HCT116 (cell line): ENCODE results near the gene NAGA. TPM values are rescaled to one million over a fixed set of nuclear protein-coding genes. Genes with fewer than 3 reads are reported as not detected.

Experiments used
- ATAC-seq: fragments of 200-7000 bp; cut with Tn5 transposase; 2 replicates; pipeline ENCODE4 v1.9.1; 2020; ENCODE audit warnings: mild to moderate bottlenecking, moderate library complexity
- BruUV-seq: library from RNA; stranded (reverse); fragments of 400-500 nt; replicated peaks from 2 replicates; lab custom pipeline; 2021; lab: Mats Ljungman, UMichigan
- CTCF ChIA-PET: fragments of 300-600 bp; sonication (Branson Sonifier 250); formaldehyde crosslinking; loops from one replicate; lab custom pipeline; 2021; ENCODE audit warnings: antibody characterized with exemption; lab: Charles Lee
- POLR2A ChIA-PET: fragments of 300-600, 350-600 bp; sonication (Branson Sonifier 250); formaldehyde crosslinking; loops from one replicate; lab custom pipeline; 2021; ENCODE audit warnings: antibody characterized with exemption; lab: Charles Lee
- RAD21 ChIA-PET, 2 experiments: fragments of 300-600 bp; sonication (Branson Sonifier 250); formaldehyde crosslinking; loops; one replicate each; lab custom pipeline; 2023; ENCODE audit warnings: low total read pairs in 2 of 2; ENCODE audit not compliant: uncharacterized antibody in 2 of 2, unreplicated experiment in 2 of 2, low non-redundant PET in 1 of 2; lab: Charles Lee
- DNase-seq: peaks from one replicate; pipeline ENCODE4 v3.0.0-alpha.2; 2010; ENCODE audit warnings: low read depth, low spot score
- H2AFZ ChIP-seq: fragments of 200-600 bp; shearing (Covaris generic), sonication (generic); 2 replicates; pipeline ENCODE4 v1.6.1; 2017; ENCODE audit warnings: low read depth, mixed run types, mixed read lengths, antibody characterized with exemption, low read length; ENCODE audit not compliant: poor library complexity, severe bottlenecking
- H3K27ac ChIP-seq: 2 replicates; pipeline ENCODE4 v1.5.1; 2012; ENCODE audit warnings: low read depth, low read length
- H3K27me3 ChIP-seq: fragments of 200-600 bp; sonication (generic); 2 replicates; pipeline ENCODE4 v1.6.1; 2016; ENCODE audit warnings: mixed run types, low read length, mixed read lengths; ENCODE audit not compliant: insufficient read depth
- H3K36me3 ChIP-seq, 2 experiments: fragments of 200-500 bp in 1 of 2; fragments of 200-600 bp in 1 of 2; sonication (Bioruptor generic) in 1 of 2; sonication (generic) in 1 of 2; 2 replicates each; pipeline versions ENCODE4 v1.5.1 to v1.6.1; 2014 to 2016; ENCODE audit warnings: low read length in 2 of 2, inconsistent platforms in 1 of 2, mixed read lengths in 1 of 2, mixed run types in 1 of 2; ENCODE audit not compliant: insufficient read depth in 2 of 2, control insufficient read depth in 1 of 2
- H3K4me1 ChIP-seq, 2 experiments: fragments of 200-600 bp in 1 of 2; sonication (generic) in 1 of 2; 2 replicates each; pipeline versions ENCODE4 v1.5.1 to v1.6.1; 2012 to 2017; ENCODE audit warnings: low read length in 2 of 2, inconsistent platforms in 1 of 2, mild to moderate bottlenecking in 1 of 2, mixed read lengths in 1 of 2, mixed run types in 1 of 2, moderate library complexity in 1 of 2; ENCODE audit not compliant: insufficient read depth in 2 of 2, control insufficient read depth in 1 of 2
- H3K4me2 ChIP-seq: fragments of 200-600 bp; sonication (generic); 2 replicates; pipeline ENCODE4 v1.6.1; 2017; ENCODE audit warnings: mixed run types, low read length, mixed read lengths
- H3K4me3 ChIP-seq, 2 experiments: fragments of 200-600 bp in 1 of 2; sonication (generic) in 1 of 2; replicated peaks in 1 of 2; 2 replicates each; pipeline ENCODE4 v1.5.1; 2011 to 2016; ENCODE audit warnings: low read length in 2 of 2, control low read depth in 1 of 2, low read depth in 1 of 2, mild to moderate bottlenecking in 1 of 2, mixed read lengths in 1 of 2, mixed run types in 1 of 2
- H3K79me2 ChIP-seq: fragments of 200-600 bp; sonication (generic); 2 replicates; pipeline ENCODE4 v1.6.1; 2017; ENCODE audit warnings: mild to moderate bottlenecking, mixed run types, low read length, moderate library complexity, mixed read lengths; ENCODE audit not compliant: insufficient read depth
- H3K9ac ChIP-seq: fragments of 200-600 bp; sonication (generic); 2 replicates; pipeline ENCODE4 v1.6.1; 2016; ENCODE audit warnings: low read length, mixed read lengths
- H3K9me2 ChIP-seq: fragments of 200-600 bp; sonication (generic), shearing (Covaris generic); 2 replicates; pipeline ENCODE4 v1.6.1; 2017; ENCODE audit warnings: mixed run types, mild to moderate bottlenecking, moderate library complexity; ENCODE audit not compliant: insufficient read depth
- H3K9me3 ChIP-seq, 2 experiments: fragments of 200-500 bp in 1 of 2; fragments of 200-600 bp in 1 of 2; sonication (Bioruptor generic) in 1 of 2; sonication (generic) in 1 of 2; 2 replicates each; pipeline ENCODE4 v1.6.1; 2014 to 2017; ENCODE audit warnings: low read length in 2 of 2, mixed read lengths in 2 of 2, inconsistent platforms in 1 of 2, low read depth in 1 of 2, mild to moderate bottlenecking in 1 of 2, mixed run types in 1 of 2, moderate library complexity in 1 of 2; ENCODE audit not compliant: control insufficient read depth in 1 of 2, insufficient read depth in 1 of 2
- H4K20me1 ChIP-seq: fragments of 200-600 bp; sonication (generic), shearing (Covaris generic); 2 replicates; pipeline ENCODE4 v1.6.1; 2017; ENCODE audit warnings: mixed run types, mild to moderate bottlenecking, moderate library complexity; ENCODE audit not compliant: insufficient read depth
- POLR2A ChIP-seq: IDR thresholded peaks from 2 replicates; pipeline ENCODE4 v1.7.0; 2011; ENCODE audit warnings: borderline replicate concordance; ENCODE audit not compliant: insufficient read depth, insufficient read length; ENCODE audit errors: extremely low read depth
- TCF7L2 ChIP-seq: IDR thresholded peaks from 2 replicates; pipeline ENCODE4 v1.7.0; 2011; ENCODE audit warnings: borderline replicate concordance, inconsistent platforms; ENCODE audit not compliant: insufficient read depth, insufficient read length; ENCODE audit errors: extremely low read depth
- YY1 ChIP-seq: IDR thresholded peaks from 2 replicates; pipeline ENCODE4 v1.6.1; 2011; ENCODE audit warnings: low read length, low read depth, moderate library complexity, mild to moderate bottlenecking; ENCODE audit not compliant: insufficient replicate concordance; ENCODE audit errors: extremely low read depth
- ZBTB33 ChIP-seq: IDR thresholded peaks from 2 replicates; pipeline ENCODE4 v1.6.1; 2011; ENCODE audit warnings: mild to moderate bottlenecking, low read length, moderate library complexity; ENCODE audit not compliant: insufficient replicate concordance; ENCODE audit errors: extremely low read depth
- intact Hi-C: fragments of 100-400 bp; cut with micrococcal nuclease; formaldehyde crosslinking; loops from 2 replicates; pipeline ENCODE4 v1.10.0; 2022
- total RNA-seq: library from RNA; stranded (reverse); gene quantifications from one replicate; pipeline ENCODE4 v1.2.1, GENCODE V29; 2021; ENCODE audit not compliant: unreplicated experiment
- TF ChIP-seq, protein P1 (sequence below): IDR thresholded peaks from 2 replicates; pipeline ENCODE4 v1.6.1; 2012; ENCODE audit warnings: low read depth

The NAGA gene
- total RNA-seq, 1 experiment from 2014 or later, result 21.2 TPM

- H3K27me3 ChIP-seq, result no peaks in the 10 kb centered on the region
- no peaks in the 10 kb centered on the region for H3K79me2 ChIP-seq
- no peak overlapping the region for H3K9ac ChIP-seq
- H3K4me2 ChIP-seq, result no peak overlapping the region
- intact Hi-C loops, result no loop called here
- CTCF ChIA-PET, result no interaction called here
- no peak for ATAC-seq
- DNase-seq, result no peak
- H3K4me3 ChIP-seq, result no peak overlapping the region
- POLR2A ChIA-PET, result no interaction called here
- peaks cover 7 to 24% of the 10 kb centered on the region in 2 experiments; a peak in 2 of 4 replicates for H3K9me3 ChIP-seq
- TF ChIP-seq, protein P1, sequence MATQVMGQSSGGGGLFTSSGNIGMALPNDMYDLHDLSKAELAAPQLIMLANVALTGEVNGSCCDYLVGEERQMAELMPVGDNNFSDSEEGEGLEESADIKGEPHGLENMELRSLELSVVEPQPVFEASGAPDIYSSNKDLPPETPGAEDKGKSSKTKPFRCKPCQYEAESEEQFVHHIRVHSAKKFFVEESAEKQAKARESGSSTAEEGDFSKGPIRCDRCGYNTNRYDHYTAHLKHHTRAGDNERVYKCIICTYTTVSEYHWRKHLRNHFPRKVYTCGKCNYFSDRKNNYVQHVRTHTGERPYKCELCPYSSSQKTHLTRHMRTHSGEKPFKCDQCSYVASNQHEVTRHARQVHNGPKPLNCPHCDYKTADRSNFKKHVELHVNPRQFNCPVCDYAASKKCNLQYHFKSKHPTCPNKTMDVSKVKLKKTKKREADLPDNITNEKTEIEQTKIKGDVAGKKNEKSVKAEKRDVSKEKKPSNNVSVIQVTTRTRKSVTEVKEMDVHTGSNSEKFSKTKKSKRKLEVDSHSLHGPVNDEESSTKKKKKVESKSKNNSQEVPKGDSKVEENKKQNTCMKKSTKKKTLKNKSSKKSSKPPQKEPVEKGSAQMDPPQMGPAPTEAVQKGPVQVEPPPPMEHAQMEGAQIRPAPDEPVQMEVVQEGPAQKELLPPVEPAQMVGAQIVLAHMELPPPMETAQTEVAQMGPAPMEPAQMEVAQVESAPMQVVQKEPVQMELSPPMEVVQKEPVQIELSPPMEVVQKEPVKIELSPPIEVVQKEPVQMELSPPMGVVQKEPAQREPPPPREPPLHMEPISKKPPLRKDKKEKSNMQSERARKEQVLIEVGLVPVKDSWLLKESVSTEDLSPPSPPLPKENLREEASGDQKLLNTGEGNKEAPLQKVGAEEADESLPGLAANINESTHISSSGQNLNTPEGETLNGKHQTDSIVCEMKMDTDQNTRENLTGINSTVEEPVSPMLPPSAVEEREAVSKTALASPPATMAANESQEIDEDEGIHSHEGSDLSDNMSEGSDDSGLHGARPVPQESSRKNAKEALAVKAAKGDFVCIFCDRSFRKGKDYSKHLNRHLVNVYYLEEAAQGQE, result no peak
- no peak for TF ChIP-seq TCF7L2
- BruUV-seq, result no TSS peak
- peaks cover 4 to 20% of the 10 kb centered on the region in 2 experiments for H3K36me3 ChIP-seq
- H3K4me1 ChIP-seq, result no peaks in the 10 kb centered on the region
- H3K27ac ChIP-seq, result no peak overlapping the region
- H2AFZ ChIP-seq, result no peak overlapping the region
- RAD21 ChIA-PET, result no interaction called here
- no peaks in the 10 kb centered on the region for H4K20me1 ChIP-seq
- no peaks in the 10 kb centered on the region for H3K9me2 ChIP-seq
Measured at GRCh38 chr22:42061041-42061440, 9.6 kb downstream of the NAGA start.

DNA sequence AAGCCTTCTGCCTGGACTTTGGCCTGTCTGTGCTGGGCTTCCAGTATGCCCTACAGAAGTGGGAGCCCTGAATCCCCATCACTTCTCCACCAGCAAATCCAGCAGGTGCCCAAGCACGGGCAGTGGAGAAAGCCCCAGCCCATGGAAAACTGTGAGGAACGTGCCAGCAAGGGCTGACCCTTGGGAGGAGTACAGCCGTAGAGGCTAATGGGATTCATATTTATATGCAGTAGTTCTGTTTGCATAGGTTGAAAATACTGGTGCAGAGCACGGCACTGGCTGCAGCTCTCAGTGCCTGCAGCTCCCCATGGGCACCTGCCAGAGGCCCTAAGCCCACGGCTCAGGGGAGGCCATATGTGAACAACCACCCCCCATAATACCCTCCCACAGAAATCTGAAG, 10.1 kb downstream of the NAGA start:
- ChIA-PET RAD21 (no interaction called here), POLR2A (no interaction called here)

More for the DNA sequence above, 10.1 kb downstream of the NAGA start:
- H4K20me1 ChIP-seq, result no peaks in the 10 kb centered on the region
- no peaks in the 10 kb centered on the region for H3K27me3 ChIP-seq
- ATAC-seq (no peak), DNase-seq (no peak)
- peaks cover 3 to 20% of the 10 kb centered on the region in 2 experiments for H3K36me3 ChIP-seq
- no peak overlapping the region for H2AFZ ChIP-seq
- no peaks in the 10 kb centered on the region for H3K79me2 ChIP-seq
- no peaks in the 10 kb centered on the region for H3K9me2 ChIP-seq
- H3K4me3 ChIP-seq, result no peak overlapping the region
- H3K4me1 ChIP-seq, result no peaks in the 10 kb centered on the region
- BruUV-seq, result no TSS peak
- intact Hi-C loops, result no loop called here
- no peak overlapping the region for H3K9ac ChIP-seq
- CTCF ChIA-PET, result no interaction called here
- no peak overlapping the region for H3K27ac ChIP-seq
- H3K9me3 ChIP-seq, result peaks cover 7 to 24% of the 10 kb centered on the region in 2 experiments; a peak in 2 of 4 replicates
- no peak for TF ChIP-seq POLR2A
- TF ChIP-seq ZBTB33, result no peak
- no peak for TF ChIP-seq YY1
- TF ChIP-seq, all 23 proteins: peak for 0
- no peak overlapping the region for H3K4me2 ChIP-seq
